Dermis blood vessel endothelial cell (primary cell): Measurements from ENCODE around the gene ASCC3. TPM values are rescaled to one million over a fixed set of nuclear protein-coding genes. Genes with fewer than 3 reads are reported as not detected.
A peak's percentile ranks its signal among the peaks of the same experiment; 100 is the strongest.

ENCODE experiments used
- DNase-seq: peaks from one replicate; pipeline ENCODE4 v3.0.0; 2010
- total RNA-seq: library from RNA; depleted of rRNA; stranded (reverse); fragments of >200 nt; gene quantifications from 2 replicates; pipeline ENCODE4 v1.2.3, GENCODE V29; 2014

ASCC3 gene
- total RNA-seq, 1 donor from 2014 or later = 76.7 TPM

- no peak for DNase-seq
Measured at GRCh38 chr6:100488244-100488643, 392.9 kb downstream of the ASCC3 start.

DNA sequence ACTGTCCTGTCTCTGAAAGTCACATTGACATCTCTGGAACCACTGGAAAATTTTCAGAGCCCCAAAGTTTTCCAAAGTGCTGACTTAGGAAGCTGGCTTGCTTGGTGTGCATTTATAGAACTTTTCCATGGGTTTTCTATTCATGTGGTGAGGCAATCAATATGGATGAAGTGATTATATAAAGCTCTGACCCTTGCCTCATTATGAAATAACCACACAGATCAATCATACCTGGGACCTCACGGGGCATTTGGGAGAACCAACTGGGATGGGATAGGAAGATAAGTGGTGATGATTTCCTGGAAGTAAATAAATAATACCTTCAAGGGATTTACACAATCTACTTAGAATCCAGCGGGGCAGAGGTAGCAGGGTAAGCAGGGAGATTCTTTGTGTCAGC lies 393.5 kb downstream of the ASCC3 start:
- DNase-seq = no peak

DNA sequence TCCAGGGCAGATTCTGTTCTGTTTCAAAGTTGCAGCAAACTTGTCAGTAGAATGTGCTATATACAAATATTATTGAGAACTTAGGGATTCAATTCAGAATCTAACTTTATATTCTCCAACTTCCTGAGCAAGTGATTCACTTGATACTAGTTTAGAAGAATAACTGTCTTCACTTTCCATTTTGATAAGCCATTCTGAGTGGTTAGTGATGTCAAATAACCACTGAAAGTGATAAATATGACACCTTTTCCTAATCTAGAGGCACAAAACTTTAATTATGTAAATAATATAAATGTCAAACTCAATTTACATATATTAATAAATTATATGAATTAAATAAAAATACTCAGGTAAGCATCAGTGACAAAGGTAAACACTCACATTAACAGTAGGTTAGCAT lies 395.9 kb downstream of the ASCC3 start:
- DNase-seq = no peak

GRCh38 chr6:100484474-100484873 lies 396.7 kb downstream of the ASCC3 start:
- DNase-seq = no peak

DNA sequence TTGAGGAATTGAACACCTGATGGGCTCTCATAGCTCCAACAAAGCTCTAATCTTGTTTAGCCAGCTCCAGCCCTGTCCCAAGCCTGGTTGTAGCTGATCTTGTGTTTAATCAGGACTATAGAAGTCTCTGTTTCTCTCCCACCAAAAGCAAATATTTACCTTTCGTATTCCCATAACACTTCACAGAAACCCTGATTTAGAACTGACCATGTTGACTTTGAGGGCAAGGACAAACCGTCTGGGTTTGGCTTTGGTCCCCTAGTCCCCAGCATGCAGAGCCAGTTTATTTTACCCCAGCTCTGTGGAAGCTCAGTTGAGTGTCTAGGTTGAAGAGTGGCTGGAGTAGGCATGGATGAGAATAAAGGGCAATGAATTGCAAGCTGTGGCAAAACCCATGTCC lies 398.4 kb downstream of the ASCC3 start:
- DNase-seq = no peak

DNA sequence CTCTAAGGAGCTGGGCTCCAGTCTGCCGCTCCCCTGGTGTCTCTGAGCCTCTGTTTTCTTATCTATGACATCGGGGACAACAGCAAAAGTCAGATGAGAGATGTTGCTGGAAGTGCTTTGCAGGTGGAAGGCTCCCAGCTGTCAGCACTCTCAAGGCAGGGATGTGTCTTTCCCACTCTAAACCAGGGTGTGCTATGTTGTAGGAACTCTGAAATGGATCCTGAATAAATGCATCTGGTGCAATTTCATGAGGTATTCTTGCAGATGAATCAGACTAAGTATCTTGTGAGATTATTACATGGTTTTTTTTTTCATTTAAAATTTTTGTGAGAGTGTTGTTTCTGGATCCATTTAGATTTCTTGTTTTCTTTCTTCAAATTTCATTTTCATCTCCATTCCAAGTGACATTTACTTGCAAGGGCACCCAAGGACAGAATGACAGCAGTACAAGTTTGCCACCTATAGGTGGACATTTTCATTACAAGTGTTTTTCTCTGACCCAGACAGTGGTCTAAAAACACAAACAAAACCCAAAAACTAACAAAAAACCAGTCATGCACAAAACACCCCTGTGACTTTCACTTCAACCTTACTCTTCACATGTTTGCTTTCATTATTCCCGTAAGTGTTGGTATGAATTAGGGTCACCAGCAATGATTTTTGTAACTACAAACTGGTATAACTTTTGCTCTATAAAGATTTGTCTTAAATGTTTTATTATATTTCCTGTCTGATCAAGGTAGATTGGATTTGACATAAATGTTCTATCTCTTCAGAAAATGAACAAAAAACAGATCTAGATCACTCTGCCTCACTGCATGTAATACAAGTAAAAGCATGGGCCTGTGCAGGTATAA lies 401.7 kb downstream of the ASCC3 start:
- DNase-seq = peak; percentile 72

- no peak for DNase-seq
Measured at GRCh38 chr6:100475554-100476320, 405.4 kb downstream of the ASCC3 start.

DNA sequence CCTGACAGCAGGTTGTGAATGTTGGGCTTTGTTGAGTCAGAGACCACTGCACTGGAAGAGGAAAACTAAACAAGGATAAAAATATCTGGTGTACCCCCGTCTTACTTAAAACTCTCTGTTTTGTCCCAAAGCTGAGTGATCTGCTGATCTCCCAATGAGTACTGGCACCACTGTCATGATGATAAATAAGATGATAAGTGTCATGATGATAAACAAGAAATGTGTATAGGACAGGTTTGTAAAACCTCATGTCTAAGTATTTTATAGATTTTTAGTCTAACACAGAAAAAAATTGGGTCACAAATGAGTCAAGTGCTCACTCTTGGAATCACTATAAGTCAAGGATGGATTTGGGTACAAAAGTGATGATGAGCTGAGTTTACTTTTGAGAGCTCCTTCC lies 407.9 kb downstream of the ASCC3 start:
- no peak for DNase-seq

- no peak for DNase-seq
Measured at GRCh38 chr6:100472674-100473073, 408.5 kb downstream of the ASCC3 start.

- no peak for DNase-seq
Measured at GRCh38 chr6:100470422-100471120, 410.6 kb downstream of the ASCC3 start.

DNA sequence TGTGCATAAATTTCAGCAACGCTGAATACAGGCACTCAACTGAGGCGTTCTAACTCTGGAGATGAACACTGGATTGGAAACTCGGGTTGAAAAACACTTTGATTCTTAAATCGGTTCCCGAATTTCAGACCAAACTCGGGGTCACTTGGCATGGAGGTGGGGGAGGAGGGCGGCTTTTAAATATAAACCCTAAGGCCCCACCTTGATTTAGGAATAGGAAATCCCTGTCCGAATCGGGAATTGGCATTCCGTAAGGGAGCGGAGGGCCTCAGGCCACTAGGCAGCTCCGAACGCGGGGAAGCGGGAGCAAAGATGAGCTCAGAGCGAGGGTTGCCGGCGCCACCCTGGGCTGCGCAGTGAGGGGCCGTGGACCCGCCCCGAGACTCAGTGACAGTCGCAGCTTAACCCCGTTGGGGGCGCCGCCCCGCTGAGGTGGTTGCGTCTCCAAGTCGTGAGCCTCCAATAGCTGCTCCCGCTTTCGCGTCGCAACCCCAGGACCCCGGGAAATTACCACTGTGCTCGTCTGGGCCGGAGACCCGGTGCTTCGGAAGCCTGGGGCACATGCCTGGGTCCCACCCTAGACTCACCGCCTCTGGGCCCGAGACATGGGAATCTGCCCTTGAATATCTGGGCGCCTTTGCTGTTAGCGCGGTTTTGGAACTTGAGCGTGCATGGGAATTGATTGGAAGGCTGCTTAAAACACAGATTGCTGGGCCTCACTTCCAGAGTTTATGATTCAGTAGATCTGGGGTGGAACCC lies 411.8 kb downstream of the ASCC3 start:
- DNase-seq = no peak

- no peak for DNase-seq
Measured at GRCh38 chr6:100468016-100468622, 413.0 kb downstream of the ASCC3 start.

GRCh38 chr6:100467129-100468015 lies 413.8 kb downstream of the ASCC3 start:
- DNase-seq = no peak

GRCh38 chr6:100466410-100467128 lies 414.6 kb downstream of the ASCC3 start:
- DNase-seq = no peak

DNA sequence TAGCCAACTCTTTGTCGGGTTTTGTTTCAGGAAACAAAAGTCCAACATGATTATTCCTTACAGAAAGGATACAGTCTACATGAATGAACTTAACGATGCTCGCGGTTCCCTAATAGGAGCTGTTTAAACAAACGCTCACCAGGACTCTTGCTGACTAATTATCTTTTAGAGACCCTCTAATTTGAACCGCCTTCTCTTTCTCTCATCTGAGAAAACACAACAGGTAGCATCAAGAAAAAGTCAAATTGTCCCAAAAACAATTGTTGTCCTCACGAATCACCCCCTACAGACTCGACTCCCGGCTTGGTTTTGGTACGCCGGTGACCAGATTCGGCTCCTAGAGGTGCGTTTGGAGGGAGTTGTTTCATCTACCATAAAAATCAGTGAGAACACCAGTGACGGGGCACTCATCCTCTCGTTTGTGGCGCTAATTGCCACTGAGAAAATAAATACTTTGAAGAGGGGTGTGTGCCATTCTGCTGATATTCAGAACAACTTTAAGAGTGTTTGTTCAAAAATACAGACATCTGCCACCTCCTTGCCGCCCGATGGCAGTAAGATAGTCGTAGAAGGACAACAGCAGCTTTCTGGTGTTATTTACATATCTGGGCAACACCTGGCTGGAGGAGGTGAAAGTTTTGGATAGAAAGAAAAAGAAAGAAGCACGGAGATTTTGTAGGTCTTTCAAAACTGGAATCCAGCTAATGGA lies 415.3 kb downstream of the ASCC3 start:
- peak; percentile 26 for DNase-seq

GRCh38 chr6:100464903-100465700 lies 416.0 kb downstream of the ASCC3 start, which contains the start of gene SIM1:
Gene SIM1, minus strand, starts transcription at chr6:100464921. Its CDS starts 1,453 bp downstream, at chr6:100463468.
- DNase-seq = peak; percentile 93

GRCh38 chr6:100464162-100464851 lies 416.8 kb downstream of the ASCC3 start:
- DNase-seq = no peak

DNA sequence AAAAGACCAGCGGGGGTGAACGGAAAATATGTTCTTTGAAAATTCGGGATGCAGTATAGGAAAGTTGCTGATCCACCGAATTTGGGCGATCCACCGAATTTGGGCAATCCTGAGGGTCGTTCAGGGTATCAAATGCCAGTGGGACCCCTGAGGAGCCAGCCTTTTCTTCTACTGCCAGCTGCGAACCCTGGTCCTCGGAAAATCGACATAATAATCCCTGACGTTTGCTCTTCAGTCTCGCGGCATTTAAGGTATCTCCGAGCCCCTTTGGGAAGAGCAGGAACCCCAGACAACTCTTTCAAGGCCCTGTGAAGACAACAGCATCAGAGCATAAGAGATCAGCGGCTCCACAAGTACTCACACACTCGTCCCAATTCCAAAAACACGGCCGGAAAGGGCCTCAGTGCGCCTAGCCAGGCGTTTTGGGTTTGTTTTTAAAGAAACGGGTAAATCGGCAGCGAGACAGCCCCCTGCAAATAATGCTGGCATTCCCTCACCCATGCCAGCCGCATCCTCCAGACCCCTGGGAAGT lies 417.4 kb downstream of the ASCC3 start:
- no peak for DNase-seq
